Activated CD4-positive, alpha-beta T cell treated with anti-CD3 and anti-CD28 coated beads for 48 hours (primary cell): Measurements from ENCODE around the gene SART3.
A peak's percentile ranks its signal among the peaks of the same experiment; 100 is the strongest.

Experiments used
- DNase-seq: peaks from one replicate; pipeline ENCODE4 v3.0.0-alpha.2; 2020

SART3 gene

GRCh38 chr12:108560752-108561719 is at the start of gene SART3:
Gene SART3, minus strand, starts transcription at chr12:108561173. Its CDS starts 19 bp downstream, at chr12:108561154.
- DNase-seq, result peak; percentile 86

- no peak for DNase-seq
Observed at GRCh38 chr12:108610336-108610815, 49.4 kb upstream of the SART3 start.

GRCh38 chr12:108609537-108610335 is 48.8 kb upstream of the SART3 start:
- DNase-seq, result no peak

GRCh38 chr12:108608616-108609015 is 47.6 kb upstream of the SART3 start:
- DNase-seq, result no peak

- no peak for DNase-seq
Observed at GRCh38 chr12:108607981-108608600, 47.1 kb upstream of the SART3 start.

- no peak for DNase-seq
Observed at GRCh38 chr12:108606492-108606891, 45.5 kb upstream of the SART3 start.

- DNase-seq, result no peak
Observed at GRCh38 chr12:108605690-108606406, 44.9 kb upstream of the SART3 start.

GRCh38 chr12:108605000-108605689 is 44.2 kb upstream of the SART3 start:
- DNase-seq, result no peak

GRCh38 chr12:108604208-108604941 is 43.4 kb upstream of the SART3 start:
- no peak for DNase-seq

GRCh38 chr12:108603743-108604142 is 42.8 kb upstream of the SART3 start:
- no peak for DNase-seq

- no peak for DNase-seq
Observed at GRCh38 chr12:108602976-108603704, 42.2 kb upstream of the SART3 start.

- DNase-seq, result no peak
Observed at GRCh38 chr12:108602209-108602705, 41.3 kb upstream of the SART3 start.

- no peak for DNase-seq
Observed at GRCh38 chr12:108600702-108601007, 39.7 kb upstream of the SART3 start.

- DNase-seq, result no peak
Observed at GRCh38 chr12:108599948-108600701, 39.2 kb upstream of the SART3 start.

GRCh38 chr12:108599541-108599940 is 38.6 kb upstream of the SART3 start:
- no peak for DNase-seq

- DNase-seq, result no peak
Observed at GRCh38 chr12:108598553-108599250, 37.7 kb upstream of the SART3 start.

- DNase-seq, result no peak
Observed at GRCh38 chr12:108597559-108598471, 36.8 kb upstream of the SART3 start, which contains the start of gene TMEM119. Gene TMEM119, minus strand, starts transcription at chr12:108598084. Its CDS starts 5,701 bp downstream, at chr12:108592383.
